A549 (cell line): ENCODE data around the gene TEDC1. TPM values are rescaled to one million over a fixed set of nuclear protein-coding genes. Genes with fewer than 3 reads are reported as not detected.

ENCODE experiments used
- ATAC-seq, 2 experiments: fragments of 200-7000 bp in 1 of 2; fragments of >200 bp in 1 of 2; cut with Nextera tagmentation in 1 of 2; cut with Tn5 transposase in 1 of 2; 3 replicates each; pipeline versions ENCODE4 v1.8.0 to v1.9.1; 2018 to 2020; ENCODE audit warnings: mild to moderate bottlenecking in 1 of 2, moderate library complexity in 1 of 2
- CTCF ChIA-PET: fragments of 300-600 bp; sonication (Branson Sonifier 250); formaldehyde crosslinking; extraction: SDS; loops from one replicate; lab custom pipeline; 2021; ENCODE audit warnings: antibody characterized with exemption, inconsistent platforms; lab: Yijun Ruan, JAX
- POLR2A ChIA-PET: fragments of 350-600 bp; formaldehyde crosslinking; extraction: SDS; loops from one replicate; lab custom pipeline; 2021; ENCODE audit warnings: antibody characterized with exemption, inconsistent platforms; lab: Yijun Ruan, JAX
- DNase-seq, 2 experiments: peaks; one replicate each; pipeline versions ENCODE4 v3.0.0 to v3.0.0-alpha.2; 2011 to 2016; ENCODE audit warnings: low read depth in 1 of 2, low spot score in 1 of 2
- FAIRE-seq: peaks from 2 replicates; lab custom pipeline; 2011; peaks lifted over from hg19 to GRCh38; lab: Jason Lieb, UNC
- H3K27ac ChIP-seq, 2 experiments: fragments of >200 bp; sonication (Bioruptor Twin); formaldehyde crosslinking; 3 replicates each; pipeline ENCODE4 v1.5.1; 2016 to 2017
- H3K4me1 ChIP-seq: fragments of >200 bp; sonication (Bioruptor Twin); formaldehyde crosslinking; 3 replicates; pipeline ENCODE4 v1.6.1; 2016
- H3K4me2 ChIP-seq: fragments of >200 bp; sonication (Bioruptor Twin); formaldehyde crosslinking; 3 replicates; pipeline ENCODE4 v1.6.1; 2016
- H3K4me3 ChIP-seq: fragments of >200 bp; sonication (Bioruptor Twin); formaldehyde crosslinking; 3 replicates; pipeline ENCODE4 v1.5.1; 2016
- H3K9me3 ChIP-seq: fragments of >200 bp; sonication (Bioruptor Twin); formaldehyde crosslinking; 3 replicates; pipeline ENCODE4 v1.6.1; 2016
- BHLHE40 ChIP-seq: IDR thresholded peaks from 2 replicates; pipeline ENCODE4 v1.6.1; 2012; ENCODE audit warnings: low read depth, low read length, inconsistent platforms
- EHF ChIP-seq: fragments of 250-450 bp; sonication (Bioruptor Pico); IDR thresholded peaks from 2 replicates; pipeline ENCODE4 v1.5.0; 2020; ENCODE audit warnings: mild to moderate bottlenecking
- EP300 ChIP-seq, 2 experiments: fragments of >200 bp; sonication (Bioruptor Twin); formaldehyde crosslinking; IDR thresholded peaks; 2 replicates in 1 of 2; 3 replicates in 1 of 2; pipeline ENCODE4 v1.6.1; 2016 to 2017
- FOSL2 ChIP-seq, 2 experiments: fragments of 450-650 bp in 1 of 2; fragments of >200 bp in 1 of 2; sonication (Bioruptor Twin) in 1 of 2; formaldehyde crosslinking; IDR thresholded peaks; 2 replicates each; pipeline versions ENCODE4 v1.5.0 to v1.6.1; 2016 to 2020; ENCODE audit warnings: mild to moderate bottlenecking in 1 of 2, moderate library complexity in 1 of 2
- FOXS1 ChIP-seq: fragments of 250-450 bp; sonication (Bioruptor Pico); IDR thresholded peaks from 2 replicates; pipeline ENCODE4 v1.5.0; 2020; ENCODE audit warnings: mild to moderate bottlenecking, moderate library complexity
- HDAC2 ChIP-seq: fragments of 200-600 bp; sonication (generic); IDR thresholded peaks from 2 replicates; pipeline ENCODE4 v1.6.1; 2016
- HES2 ChIP-seq: fragments of >200 bp; sonication (Bioruptor Twin); formaldehyde crosslinking; IDR thresholded peaks from 2 replicates; pipeline ENCODE4 v1.6.1; 2016
- HEYL ChIP-seq: fragments of 250-450 bp; sonication (Bioruptor Pico); IDR thresholded peaks from 2 replicates; pipeline ENCODE4 v1.8.0; 2021; ENCODE audit warnings: mild to moderate bottlenecking, moderate library complexity
- HMGXB4 ChIP-seq: fragments of 250-450 bp; sonication (Bioruptor Pico); IDR thresholded peaks from 2 replicates; pipeline ENCODE4 v1.5.0; 2021; ENCODE audit warnings: mild to moderate bottlenecking, moderate library complexity, borderline replicate concordance
- HOXB5 ChIP-seq: fragments of 250-450 bp; sonication (Bioruptor Pico); IDR thresholded peaks from 2 replicates; pipeline ENCODE4 v1.5.0; 2020; ENCODE audit warnings: mild to moderate bottlenecking, moderate library complexity
- JUN ChIP-seq, 2 experiments: fragments of >200 bp; sonication (Bioruptor Twin); formaldehyde crosslinking; IDR thresholded peaks; 2 replicates in 1 of 2; 3 replicates in 1 of 2; pipeline ENCODE4 v1.6.1; 2016 to 2017
- JUNB ChIP-seq: fragments of >200 bp; sonication (Bioruptor Twin); formaldehyde crosslinking; IDR thresholded peaks from 2 replicates; pipeline ENCODE4 v1.6.1; 2016
- MAZ ChIP-seq: fragments of 150-350 bp; IDR thresholded peaks from 2 replicates; pipeline ENCODE4 v1.6.1; 2014; ENCODE audit warnings: antibody characterized with exemption, low read depth, low read length, borderline replicate concordance
- MYC ChIP-seq: IDR thresholded peaks from 2 replicates; pipeline ENCODE4 v1.6.1; 2012; ENCODE audit warnings: mild to moderate bottlenecking, inconsistent platforms, low read length, improper control_type of control experiment, borderline replicate concordance
- PBX3 ChIP-seq: IDR thresholded peaks from 2 replicates; pipeline ENCODE4 v1.6.1; 2012
- PHF8 ChIP-seq: fragments of 200-600 bp; sonication (generic); IDR thresholded peaks from 2 replicates; pipeline ENCODE4 v1.6.1; 2016; ENCODE audit warnings: low read depth, mild to moderate bottlenecking, antibody characterized with exemption, moderate library complexity, borderline replicate concordance
- POLR2AphosphoS2 ChIP-seq: conservative IDR thresholded peaks from 2 replicates; pipeline ENCODE4 v1.6.1; 2012; ENCODE audit warnings: low read length, improper control_type of control experiment, inconsistent platforms
- SMC3 ChIP-seq: fragments of >200 bp; sonication (Bioruptor Twin); formaldehyde crosslinking; IDR thresholded peaks from 3 replicates; pipeline ENCODE4 v1.6.1; 2018; ENCODE audit warnings: inconsistent platforms
- SREBF2 ChIP-seq: fragments of 450-650 bp; IDR thresholded peaks from 2 replicates; pipeline ENCODE4 v1.6.1; 2014; ENCODE audit warnings: mild to moderate bottlenecking, moderate library complexity
- USF2 ChIP-seq: fragments of 450-650 bp; IDR thresholded peaks from 2 replicates; pipeline ENCODE4 v1.6.1; 2014; ENCODE audit warnings: antibody characterized with exemption
- ZNF302 ChIP-seq: fragments of 250-450 bp; sonication (Bioruptor Pico); IDR thresholded peaks from 2 replicates; pipeline ENCODE4 v1.9.0; 2021; ENCODE audit warnings: inconsistent platforms, mild to moderate bottlenecking, moderate library complexity
- ZSCAN20 ChIP-seq: fragments of 250-450 bp; sonication (Bioruptor Pico); IDR thresholded peaks from 2 replicates; pipeline ENCODE4 v1.8.0; 2022; ENCODE audit warnings: mild to moderate bottlenecking, moderate library complexity
- WGBS: methylation state at CpG from one replicate; pipeline ENCODE4 v1.1.6; 2017; ENCODE audit errors: missing lambda C conversion rate; 5-methylcytosine and 5-hydroxymethylcytosine counted together
- polyA plus RNA-seq, 4 experiments: library from polyadenylated mRNA; depleted of rRNA in 3 of 4; stranded (reverse); fragments of >200 nt; fragmentation: RNase III in 1 of 4; extraction: RNeasy Plus Mini Kit Qiagen cat#74134 plus additional on column Dnase treatment in 1 of 4; gene quantifications; 2 replicates in 3 of 4; 3 replicates in 1 of 4; pipeline ENCODE4 v1.2.3, GENCODE V29; 2011 to 2017
- TF ChIP-seq, protein P1 (sequence below): IDR thresholded peaks from 2 replicates; pipeline ENCODE4 v1.6.1; 2012
- TF ChIP-seq, protein P2 (sequence below): fragments of >200 bp; sonication (Bioruptor Twin); formaldehyde crosslinking; IDR thresholded peaks from 3 replicates; pipeline ENCODE4 v1.5.1; 2016
- TF ChIP-seq, protein P3 (sequence below): fragments of 250-450 bp; sonication (Bioruptor Pico); IDR thresholded peaks from 2 replicates; pipeline ENCODE4 v1.5.0; 2020; ENCODE audit warnings: low read depth, mild to moderate bottlenecking, moderate library complexity

Gene TEDC1
- polyA plus RNA-seq, 2 of the 4 experiments (the other 2 are of a cell fraction): 12.7 to 39.6 TPM

DNA sequence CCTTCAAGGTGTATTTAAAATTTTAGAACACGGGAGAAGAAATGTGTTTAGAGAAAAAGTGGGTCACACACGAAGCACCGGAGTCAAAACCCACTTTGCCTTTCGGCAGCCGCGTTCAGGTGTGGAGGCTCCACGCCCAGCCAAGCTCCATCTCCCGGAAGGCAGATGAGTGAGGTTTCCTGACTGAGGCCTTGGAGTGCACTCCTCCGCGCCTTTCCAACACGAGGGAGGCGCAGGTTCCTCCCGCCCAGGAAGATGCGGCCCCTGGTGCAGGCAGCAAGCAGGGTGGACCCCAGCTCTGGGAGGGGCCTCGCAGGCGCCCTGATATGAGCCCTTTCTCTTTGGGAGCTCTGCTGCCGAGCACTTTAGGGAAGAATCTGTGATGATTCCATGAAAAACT lies 48.9 kb upstream of the TEDC1 start:
- no peaks in the 10 kb centered on the region for H3K4me1 ChIP-seq
- DNase-seq: no peak
- no peak overlapping the region for H3K4me2 ChIP-seq
- no peak overlapping the region for H3K27ac ChIP-seq
- 75% methylated on average over 12 of the region's 17 CpGs for WGBS
- H3K4me3 ChIP-seq: no peak overlapping the region
- FAIRE-seq: no peak
- POLR2A ChIA-PET: no interaction called here
- H3K9me3 ChIP-seq: no peaks in the 10 kb centered on the region
- no peak for ATAC-seq
- TF ChIP-seq ZSCAN20: no peak
- no peak for TF ChIP-seq FOSL2 (IDR thresholded peaks at IDR 0.05)
- no peak for TF ChIP-seq FOSL2 (CRISPR knock-in tag; IDR thresholded peaks at IDR 0.05)
- no peak for TF ChIP-seq MAZ
- TF ChIP-seq BHLHE40: no peak
- TF ChIP-seq FOXS1: no peak
- TF ChIP-seq, protein P1, sequence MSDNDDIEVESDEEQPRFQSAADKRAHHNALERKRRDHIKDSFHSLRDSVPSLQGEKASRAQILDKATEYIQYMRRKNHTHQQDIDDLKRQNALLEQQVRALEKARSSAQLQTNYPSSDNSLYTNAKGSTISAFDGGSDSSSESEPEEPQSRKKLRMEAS: no peak
- TF ChIP-seq EP300 (IDR thresholded peaks at IDR 0.05): no peak
- TF ChIP-seq USF2: no peak
- TF ChIP-seq, protein P2, sequence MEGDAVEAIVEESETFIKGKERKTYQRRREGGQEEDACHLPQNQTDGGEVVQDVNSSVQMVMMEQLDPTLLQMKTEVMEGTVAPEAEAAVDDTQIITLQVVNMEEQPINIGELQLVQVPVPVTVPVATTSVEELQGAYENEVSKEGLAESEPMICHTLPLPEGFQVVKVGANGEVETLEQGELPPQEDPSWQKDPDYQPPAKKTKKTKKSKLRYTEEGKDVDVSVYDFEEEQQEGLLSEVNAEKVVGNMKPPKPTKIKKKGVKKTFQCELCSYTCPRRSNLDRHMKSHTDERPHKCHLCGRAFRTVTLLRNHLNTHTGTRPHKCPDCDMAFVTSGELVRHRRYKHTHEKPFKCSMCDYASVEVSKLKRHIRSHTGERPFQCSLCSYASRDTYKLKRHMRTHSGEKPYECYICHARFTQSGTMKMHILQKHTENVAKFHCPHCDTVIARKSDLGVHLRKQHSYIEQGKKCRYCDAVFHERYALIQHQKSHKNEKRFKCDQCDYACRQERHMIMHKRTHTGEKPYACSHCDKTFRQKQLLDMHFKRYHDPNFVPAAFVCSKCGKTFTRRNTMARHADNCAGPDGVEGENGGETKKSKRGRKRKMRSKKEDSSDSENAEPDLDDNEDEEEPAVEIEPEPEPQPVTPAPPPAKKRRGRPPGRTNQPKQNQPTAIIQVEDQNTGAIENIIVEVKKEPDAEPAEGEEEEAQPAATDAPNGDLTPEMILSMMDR: no peak
- TF ChIP-seq MYC: no peak
- TF ChIP-seq POLR2AphosphoS2: no peak
- no peak for TF ChIP-seq PHF8
- TF ChIP-seq SREBF2: no peak
- TF ChIP-seq HOXB5 (CRISPR knock-in tag): no peak
- TF ChIP-seq HDAC2: no peak
- no peak for TF ChIP-seq JUNB
- CTCF ChIA-PET: interaction anchor here (1.1 to 6.1 kb wide), 4 partner anchors 10 to 48 kb away, joined by 8 to 24 read pairs (median 16); no protein-coding TSS in a partner anchor

DNA sequence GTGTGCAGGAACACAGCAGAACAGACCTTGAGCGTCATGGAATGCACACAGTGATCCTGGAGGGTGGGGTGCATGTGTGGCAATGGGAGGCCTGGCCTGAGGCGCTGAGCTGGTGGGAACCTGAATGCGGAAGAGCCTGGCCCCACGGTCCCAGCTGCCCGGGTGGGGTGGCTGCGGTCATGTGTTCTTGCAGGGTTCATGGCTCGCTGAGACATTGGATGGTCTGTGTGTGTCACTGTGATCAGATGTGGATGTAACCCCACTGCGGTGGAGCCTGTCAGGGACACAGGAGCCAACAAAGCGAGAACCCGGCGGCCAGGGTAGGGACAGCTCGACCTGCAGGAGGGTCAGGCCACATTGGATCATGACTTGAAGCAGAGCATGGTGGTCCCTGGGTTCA lies 48.2 kb upstream of the TEDC1 start:
- no peaks in the 10 kb centered on the region for H3K4me1 ChIP-seq
- no peak overlapping the region for H3K27ac ChIP-seq
- FAIRE-seq (no peak), ATAC-seq (no peak), DNase-seq (no peak)
- H3K4me2 ChIP-seq: no peak overlapping the region
- TF ChIP-seq HEYL (CRISPR knock-in tag) (no peak), JUN (IDR thresholded peaks at IDR 0.05) (no peak), ZSCAN20 (no peak), HMGXB4 (CRISPR knock-in tag) (no peak)
- no peaks in the 10 kb centered on the region for H3K9me3 ChIP-seq
- no peak overlapping the region for H3K4me3 ChIP-seq
- ChIA-PET POLR2A (no interaction called here), CTCF (interaction anchor here (0.7 to 6.1 kb wide), 4 partner anchors 9 to 38 kb away, joined by 3 to 24 read pairs (median 16); no protein-coding TSS in a partner anchor)
- 83% methylated on average over 12 of the region's 12 CpGs for WGBS

DNA sequence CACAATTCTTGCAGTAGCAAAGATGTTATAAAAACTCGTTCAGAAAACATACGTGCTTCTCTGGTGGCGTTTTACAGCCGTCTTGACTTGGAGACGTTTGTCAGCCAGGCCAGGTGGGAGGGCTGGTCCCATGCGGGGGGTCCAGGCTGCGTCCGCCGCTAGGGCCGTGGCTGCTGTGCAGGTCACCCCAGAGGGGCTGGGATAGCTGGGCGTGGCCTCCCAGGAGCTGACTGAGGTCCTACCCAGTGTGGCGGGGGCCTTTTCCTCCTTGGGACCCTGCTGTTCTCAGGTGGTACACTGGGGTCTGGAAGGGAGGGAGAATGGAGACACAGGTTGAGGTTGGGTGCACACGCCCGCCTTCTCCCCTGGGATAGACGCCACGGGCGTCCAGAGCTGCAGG lies 46.2 kb upstream of the TEDC1 start:
- WGBS: 87% methylated on average over 14 of the region's 17 CpGs
- FAIRE-seq: no peak
- Histone ChIP-seq H3K9me3 (no peaks in the 10 kb centered on the region), H3K27ac (no peak overlapping the region), H3K4me1 (0 out of 3 replicates have a peak, but pooled peaks cover 6% of the 10 kb centered on the region), H3K4me2 (no peak overlapping the region), H3K4me3 (no peak overlapping the region)
- ATAC-seq: no peak
- ChIA-PET POLR2A (no interaction called here), CTCF (interaction anchor here (1.3 to 1.6 kb wide), 4 partner anchors 8 to 83 kb away, joined by 3 to 7 read pairs (median 4); no protein-coding TSS in a partner anchor)
- TF ChIP-seq FOXS1 (no peak), HEYL (CRISPR knock-in tag) (no peak), JUNB (no peak), SMC3 (no peak), ZNF302 (no peak), ZSCAN20 (no peak), HDAC2 (no peak), FOSL2 (IDR thresholded peaks at IDR 0.05) (no peak), FOSL2 (CRISPR knock-in tag; IDR thresholded peaks at IDR 0.05) (no peak), PBX3 (no peak), HES2 (no peak), EHF (no peak)
- TF ChIP-seq, protein P1: no peak
- TF ChIP-seq, protein P3, sequence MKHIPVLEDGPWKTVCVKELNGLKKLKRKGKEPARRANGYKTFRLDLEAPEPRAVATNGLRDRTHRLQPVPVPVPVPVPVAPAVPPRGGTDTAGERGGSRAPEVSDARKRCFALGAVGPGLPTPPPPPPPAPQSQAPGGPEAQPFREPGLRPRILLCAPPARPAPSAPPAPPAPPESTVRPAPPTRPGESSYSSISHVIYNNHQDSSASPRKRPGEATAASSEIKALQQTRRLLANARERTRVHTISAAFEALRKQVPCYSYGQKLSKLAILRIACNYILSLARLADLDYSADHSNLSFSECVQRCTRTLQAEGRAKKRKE: no peak
- DNase-seq: no peak
